Endothelial cell (in vitro differentiated cells): Measurements from ENCODE around the gene ZNF441. TPM values are rescaled to one million over a fixed set of nuclear protein-coding genes. Genes with fewer than 3 reads are reported as not detected.
A peak's percentile ranks its signal among the peaks of the same experiment; 100 is the strongest.

Source experiments
- DNase-seq: peaks from one replicate; pipeline ENCODE4 v3.0.0; 2021; ENCODE audit warnings: low spot score
- H3K27ac Mint-ChIP-seq: one replicate; pipeline ENCODE4 v1.8.0; 2021; ENCODE audit warnings: mixed read lengths, inconsistent platforms; ENCODE audit not compliant: unreplicated experiment
- H3K27me3 Mint-ChIP-seq: one replicate; pipeline ENCODE4 v1.8.0; 2021; ENCODE audit warnings: mild to moderate bottlenecking, moderate library complexity, mixed read lengths, inconsistent platforms; ENCODE audit not compliant: unreplicated experiment
- H3K36me3 Mint-ChIP-seq: one replicate; pipeline ENCODE4 v1.8.0; 2021; ENCODE audit warnings: mild to moderate bottlenecking, low read depth, mixed read lengths, inconsistent platforms; ENCODE audit not compliant: unreplicated experiment
- H3K4me1 Mint-ChIP-seq: one replicate; pipeline ENCODE4 v1.8.0; 2021; ENCODE audit warnings: mild to moderate bottlenecking, mixed read lengths, inconsistent platforms; ENCODE audit not compliant: unreplicated experiment
- H3K4me3 Mint-ChIP-seq: one replicate; pipeline ENCODE4 v1.8.0; 2021; ENCODE audit warnings: mild to moderate bottlenecking, mixed read lengths, inconsistent platforms; ENCODE audit not compliant: unreplicated experiment
- H3K9me3 Mint-ChIP-seq: one replicate; pipeline ENCODE4 v1.8.0; 2021; ENCODE audit warnings: mixed read lengths, inconsistent platforms; ENCODE audit not compliant: unreplicated experiment
- CTCF ChIP-seq: fragments of 200-600 bp; sonication (generic); IDR thresholded peaks from one replicate; pipeline ENCODE4 v1.5.0; 2021; ENCODE audit warnings: antibody characterized with exemption; ENCODE audit not compliant: unreplicated experiment
- total RNA-seq: library from RNA; stranded (reverse); fragmentation: NEBNext Ultra II Directional; extraction: Animal tissue kit (Norgen Biotek cat#: 25700); gene quantifications from one replicate; pipeline ENCODE4 v1.2.1, GENCODE V29; 2021; ENCODE audit not compliant: unreplicated experiment

The ZNF441 gene
- total RNA-seq, 1 donor from 2014 or later = 0.05 TPM

- no peak overlapping the region for H3K4me3 Mint-ChIP-seq
- H3K9me3 Mint-ChIP-seq = no peaks in the 10 kb centered on the region
- peaks cover 4% of the 10 kb centered on the region for H3K27me3 Mint-ChIP-seq
- H3K27ac Mint-ChIP-seq = no peak overlapping the region
- TF ChIP-seq CTCF = no peak
- peaks cover 4% of the 10 kb centered on the region for H3K36me3 Mint-ChIP-seq
- peaks cover 4% of the 10 kb centered on the region for H3K4me1 Mint-ChIP-seq
- DNase-seq = no peak
Observed at GRCh38 chr19:11736696-11737095, 30.1 kb upstream of the ZNF441 start.

GRCh38 chr19:11737964-11738745 lies 28.6 kb upstream of the ZNF441 start:
- H3K27me3 Mint-ChIP-seq = peaks cover 4% of the 10 kb centered on the region
- peak; percentile 49 for DNase-seq
- H3K27ac Mint-ChIP-seq = no peak overlapping the region
- H3K36me3 Mint-ChIP-seq = no peaks in the 10 kb centered on the region
- no peaks in the 10 kb centered on the region for H3K9me3 Mint-ChIP-seq
- no peak for TF ChIP-seq CTCF
- H3K4me1 Mint-ChIP-seq = peaks cover 4% of the 10 kb centered on the region
- peak overlapping the region; percentile 99 for H3K4me3 Mint-ChIP-seq

GRCh38 chr19:11738746-11739620 lies 27.8 kb upstream of the ZNF441 start, which contains the start of gene ZNF823:
Gene ZNF823 (minus strand): TSS chr19:11738946. CDS start chr19:11738819, 127 bp downstream.
- peak within 1 kb of the TSS; percentile 99 for H3K4me3 Mint-ChIP-seq
- H3K4me1 Mint-ChIP-seq = peaks cover 4% of the 10 kb centered on the region
- DNase-seq = peak; percentile 96
- peak within 1 kb of the TSS; percentile 90 for H3K27ac Mint-ChIP-seq
- no peak for TF ChIP-seq CTCF
- no peaks in the 10 kb centered on the region for H3K36me3 Mint-ChIP-seq
- peaks cover 4% of the 10 kb centered on the region for H3K9me3 Mint-ChIP-seq
- H3K27me3 Mint-ChIP-seq = peaks cover 4% of the 10 kb centered on the region

DNA sequence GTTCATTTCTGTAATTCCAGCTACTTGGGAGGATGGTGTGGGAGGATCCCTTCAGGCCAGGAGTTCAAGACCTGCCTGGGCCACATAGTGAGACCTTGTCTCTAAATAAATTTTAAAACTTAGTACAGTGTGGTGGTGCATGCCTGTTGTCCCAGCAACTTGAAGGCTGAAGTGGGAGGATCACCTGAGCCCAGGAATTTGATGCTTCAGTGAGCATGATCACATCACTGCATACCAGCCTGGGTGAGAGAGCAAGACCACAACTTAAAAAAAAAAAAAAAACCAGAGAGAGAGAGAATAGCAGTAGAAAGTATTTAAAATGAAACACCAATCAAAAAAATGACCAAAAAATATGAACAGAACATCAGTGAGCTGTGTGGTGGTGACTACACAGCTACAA lies 20.9 kb upstream of the ZNF441 start:
- H3K4me1 Mint-ChIP-seq = no peaks in the 10 kb centered on the region
- peaks cover 29% of the 10 kb centered on the region for H3K9me3 Mint-ChIP-seq
- H3K4me3 Mint-ChIP-seq = no peak overlapping the region
- no peak overlapping the region for H3K27ac Mint-ChIP-seq
- DNase-seq = no peak
- TF ChIP-seq CTCF = no peak
- H3K27me3 Mint-ChIP-seq = peaks cover 1% of the 10 kb centered on the region
- no peaks in the 10 kb centered on the region for H3K36me3 Mint-ChIP-seq

DNA sequence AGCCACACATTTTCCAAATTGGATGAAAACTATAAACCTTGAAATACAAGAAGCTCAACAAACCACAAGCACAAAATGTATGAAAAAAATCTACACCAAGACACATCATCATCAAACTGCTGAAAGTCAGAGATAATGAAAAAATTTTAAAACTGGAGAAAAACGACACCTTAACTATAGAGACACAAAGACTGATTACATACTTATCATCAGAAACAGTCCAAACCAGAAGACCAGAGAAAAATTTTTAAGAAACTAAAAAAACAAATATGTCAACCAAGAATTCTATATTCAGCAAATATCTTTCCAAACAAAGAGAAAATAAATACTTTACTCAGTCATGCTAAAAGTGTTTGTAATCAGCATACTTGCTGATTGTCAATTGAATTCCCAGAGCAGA lies 19.5 kb upstream of the ZNF441 start:
- TF ChIP-seq CTCF = no peak
- H3K4me1 Mint-ChIP-seq = no peaks in the 10 kb centered on the region
- no peak overlapping the region for H3K4me3 Mint-ChIP-seq
- no peak overlapping the region for H3K27ac Mint-ChIP-seq
- H3K27me3 Mint-ChIP-seq = peaks cover 1% of the 10 kb centered on the region
- no peak for DNase-seq
- no peaks in the 10 kb centered on the region for H3K36me3 Mint-ChIP-seq
- H3K9me3 Mint-ChIP-seq = peaks cover 29% of the 10 kb centered on the region
